ENCODE data around the gene DAD1. TPM values are rescaled to one million over a fixed set of nuclear protein-coding genes. Genes with fewer than 3 reads are reported as not detected.
A peak's percentile ranks its signal among the peaks of the same experiment; 100 is the strongest.

DAD1 gene
- total RNA-seq, 1 experiment from 2014 or later = 166 TPM

GRCh38 chr14:22557846-22558220, 31.2 kb downstream of the DAD1 start:
- BruUV-seq (replicated peaks) = no TSS peak
- no peak for TF ChIP-seq CTCF (IDR thresholded peaks at IDR 0.05; ENCODE audit: unreplicated experiment)
- POLR2A ChIA-PET = no interaction called here
- no peaks in the 10 kb centered on the region for H3K9me3 Mint-ChIP-seq (ENCODE audit: unreplicated experiment)
- peaks cover 22% of the 10 kb centered on the region for H3K4me1 Mint-ChIP-seq (ENCODE audit: insufficient read depth, unreplicated experiment)
- intact Hi-C loops (cut with micrococcal nuclease) = loop anchor here (1.0 to 5.0 kb wide), 8 partner anchors 95 to 425 kb away; partner anchors contain the start of genes AJUBA and OXA1L
- DNase-seq (ENCODE audit: unreplicated experiment) = no peak
- no peaks in the 10 kb centered on the region for H3K27me3 Mint-ChIP-seq (ENCODE audit: insufficient read depth, unreplicated experiment)
- peaks cover 23% of the 10 kb centered on the region for H3K36me3 Mint-ChIP-seq (ENCODE audit: insufficient read depth, unreplicated experiment)
- H3K4me3 Mint-ChIP-seq (ENCODE audit: unreplicated experiment) = no peak overlapping the region
- peak overlapping the region; percentile 46 for H3K27ac Mint-ChIP-seq (ENCODE audit: low read depth, unreplicated experiment)
- CTCF ChIA-PET = interaction anchor here (0.6 to 2.6 kb wide), 7 partner anchors 12 to 697 kb away, joined by 3 to 75 read pairs (median 4); no protein-coding TSS in a partner anchor

GRCh38 chr14:22556990-22557623, 31.9 kb downstream of the DAD1 start:
- peak; percentile 78 for DNase-seq (ENCODE audit: unreplicated experiment)
- Mint-ChIP-seq H3K27me3 (ENCODE audit: insufficient read depth, unreplicated experiment) (no peaks in the 10 kb centered on the region), H3K27ac (ENCODE audit: low read depth, unreplicated experiment) (peak overlapping the region; percentile 46), H3K4me3 (ENCODE audit: unreplicated experiment) (peak overlapping the region; percentile 62), H3K4me1 (ENCODE audit: insufficient read depth, unreplicated experiment) (peaks cover 22% of the 10 kb centered on the region), H3K36me3 (ENCODE audit: insufficient read depth, unreplicated experiment) (peaks cover 16% of the 10 kb centered on the region), H3K9me3 (ENCODE audit: unreplicated experiment) (no peaks in the 10 kb centered on the region)
- intact Hi-C loops (cut with micrococcal nuclease) = loop anchor here (1.0 to 5.0 kb wide), 9 partner anchors 96 to 426 kb away; partner anchors contain the start of genes AJUBA and OXA1L
- peak; percentile 98 for TF ChIP-seq CTCF (IDR thresholded peaks at IDR 0.05; ENCODE audit: unreplicated experiment)
- BruUV-seq (replicated peaks) = no TSS peak
- POLR2A ChIA-PET = interaction anchor here (0.7 to 1.8 kb wide), 9 partner anchors 31 to 501 kb away, joined by 3 to 12 read pairs (median 4); partner anchors contain the start of genes DAD1, LRP10 and OXA1L
- CTCF ChIA-PET = interaction anchor here (0.5 to 3.1 kb wide), 74 partner anchors 8 to 501 kb away, joined by 3 to 75 read pairs (median 5); partner anchors contain the start of genes LRP10, OR6J1 and OXA1L

DNA sequence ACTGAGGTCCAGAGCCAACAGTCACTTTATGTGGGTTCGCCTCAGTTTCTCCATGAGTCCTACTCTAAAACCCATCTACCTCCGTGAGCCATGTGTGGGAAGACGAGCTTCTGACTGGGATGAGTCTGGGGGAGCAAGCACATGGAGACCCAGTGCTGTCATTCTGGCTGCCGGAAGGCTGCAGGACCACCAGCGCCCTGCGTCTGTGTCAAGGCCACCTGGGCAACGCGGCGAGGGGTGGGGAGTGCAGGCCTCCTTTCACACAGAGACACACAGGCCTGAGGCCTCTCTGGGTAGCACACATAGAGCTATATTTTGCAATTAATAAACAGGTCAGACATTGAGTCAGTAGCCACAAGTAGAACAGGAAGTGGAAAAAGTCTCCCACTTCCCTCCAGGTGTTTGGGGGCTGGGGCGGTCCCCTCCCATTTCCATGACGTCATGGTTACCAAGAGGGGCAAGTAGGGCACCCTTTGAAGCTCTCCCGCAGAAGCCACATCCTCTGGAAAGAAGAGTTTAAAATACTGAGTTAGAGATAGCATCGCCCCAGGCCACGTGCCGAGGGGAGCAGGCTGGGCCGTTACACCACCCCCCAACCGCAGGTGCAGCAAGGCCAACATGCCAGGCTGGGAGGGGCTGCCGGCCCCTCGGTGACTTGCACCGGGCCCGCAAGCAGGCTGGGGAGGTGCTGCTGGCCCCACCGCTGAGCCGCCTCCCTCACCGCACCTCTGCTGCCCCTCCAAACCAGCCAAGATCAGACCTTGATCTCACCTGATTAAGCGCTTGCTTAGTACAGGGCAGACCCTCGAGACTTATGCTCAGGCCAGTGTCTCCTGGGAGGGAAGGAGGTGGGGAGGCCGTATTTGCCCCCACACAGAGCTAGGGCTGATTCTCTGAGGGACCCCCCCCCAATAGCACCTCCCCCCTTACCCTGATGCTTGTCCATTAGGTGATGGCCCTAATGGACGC, 32.7 kb downstream of the DAD1 start:
- H3K4me1 Mint-ChIP-seq (ENCODE audit: insufficient read depth, unreplicated experiment) = peaks cover 29% of the 10 kb centered on the region
- TF ChIP-seq CTCF (IDR thresholded peaks at IDR 0.05; ENCODE audit: unreplicated experiment) = no peak
- H3K36me3 Mint-ChIP-seq (ENCODE audit: insufficient read depth, unreplicated experiment) = peaks cover 10% of the 10 kb centered on the region
- POLR2A ChIA-PET = interaction anchor here (0.6 to 1.8 kb wide), 10 partner anchors 32 to 502 kb away, joined by 3 to 12 read pairs (median 4); partner anchors contain the start of genes DAD1, LRP10 and OXA1L
- intact Hi-C loops (cut with micrococcal nuclease) = loop anchor here (1.0 to 5.0 kb wide), 5 partner anchors 156 to 426 kb away; partner anchors contain the start of genes AJUBA and OXA1L
- no peaks in the 10 kb centered on the region for H3K27me3 Mint-ChIP-seq (ENCODE audit: insufficient read depth, unreplicated experiment)
- H3K27ac Mint-ChIP-seq (ENCODE audit: low read depth, unreplicated experiment) = peak overlapping the region; percentile 81
- no TSS peak for BruUV-seq (replicated peaks)
- DNase-seq (ENCODE audit: unreplicated experiment) = peak; percentile 80
- CTCF ChIA-PET = interaction anchor here (0.6 to 3.1 kb wide), 91 partner anchors 9 to 512 kb away, joined by 3 to 75 read pairs (median 4); partner anchors contain the start of genes DAD1, LRP10, OR6J1 and OXA1L
- no peaks in the 10 kb centered on the region for H3K9me3 Mint-ChIP-seq (ENCODE audit: unreplicated experiment)
- H3K4me3 Mint-ChIP-seq (ENCODE audit: unreplicated experiment) = peak overlapping the region; percentile 62

All from MCF 10A (cell line).